GM04504 (cell line): ENCODE data around the gene G6PD.
A peak's percentile ranks its signal among the peaks of the same experiment; 100 is the strongest.
"Not testable (repeated sequence)": the region's sequence is repeated elsewhere in the genome, so short reads cannot be mapped to it uniquely, and the experiment has no call there.

ENCODE experiments used
- DNase-seq: peaks from one replicate; pipeline ENCODE4 v3.0.0-alpha.2; 2012; ENCODE audit warnings: low read depth

The G6PD gene

DNA sequence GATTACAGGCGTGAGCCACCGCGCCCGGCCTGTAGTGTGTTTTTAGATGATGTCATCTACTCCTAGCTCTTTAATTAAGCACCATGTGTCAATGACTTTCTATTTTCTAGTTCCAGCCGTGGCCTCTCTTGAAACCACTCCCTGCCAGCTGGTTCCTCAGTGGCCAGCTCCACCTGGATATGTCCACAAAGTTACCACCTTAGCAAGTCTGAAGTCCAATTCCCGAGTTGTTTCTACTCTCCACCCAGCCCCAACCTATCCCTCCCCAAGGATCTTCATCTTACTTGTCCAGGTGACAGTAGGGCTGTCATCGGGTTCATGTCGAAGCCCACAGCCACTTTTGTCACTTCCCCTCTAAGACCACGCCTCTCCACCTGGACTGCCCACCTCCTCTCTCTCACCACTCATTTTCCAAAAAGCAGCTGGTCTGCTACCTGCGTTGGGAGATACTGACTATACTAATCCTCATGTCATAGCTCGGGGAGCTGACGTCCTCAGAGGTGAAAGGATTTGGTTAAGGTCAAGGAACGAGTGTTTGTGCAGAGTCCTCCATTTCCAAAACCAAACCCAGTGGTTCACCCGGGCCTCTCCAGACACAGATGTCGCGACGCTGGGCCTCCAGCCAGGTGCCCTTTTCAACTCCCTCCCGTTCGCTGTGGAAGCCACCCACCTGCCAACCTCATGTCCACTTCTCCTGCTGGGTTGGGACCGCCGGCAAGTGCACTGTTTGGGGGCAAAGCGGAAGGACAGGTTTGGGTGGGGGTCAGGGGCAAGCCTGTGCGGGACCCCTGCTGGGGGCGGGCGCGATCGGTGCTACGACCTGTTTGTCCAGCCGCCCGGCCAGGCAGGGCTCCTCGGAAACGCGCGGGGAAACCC is 31.3 kb downstream of the G6PD start:
- no peak for DNase-seq

- no peak for DNase-seq
Observed at GRCh38 chrX:154513716-154514115, 32.9 kb downstream of the G6PD start.

GRCh38 chrX:154512879-154513553 is 33.6 kb downstream of the G6PD start:
- no peak for DNase-seq

DNA sequence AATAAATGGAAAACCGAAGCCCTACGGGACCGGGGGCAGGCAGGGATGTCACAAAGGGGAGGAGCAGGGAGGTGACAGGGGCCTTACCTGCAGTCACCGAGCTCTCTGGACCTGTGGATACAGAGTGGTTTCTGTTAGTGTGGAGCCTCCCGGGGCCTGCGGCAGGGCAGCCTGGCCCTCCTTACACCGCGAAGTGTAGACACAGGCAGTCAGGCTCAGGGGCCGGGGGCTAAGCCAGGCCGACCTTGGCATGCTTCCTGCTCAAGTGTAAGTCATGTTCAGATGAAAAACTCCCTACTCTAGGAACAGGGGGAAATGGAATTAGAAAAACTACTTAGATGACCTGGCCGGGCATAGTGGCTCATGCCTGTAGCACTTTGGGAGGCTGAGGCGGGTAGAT is 34.9 kb downstream of the G6PD start:
- no peak for DNase-seq

DNA sequence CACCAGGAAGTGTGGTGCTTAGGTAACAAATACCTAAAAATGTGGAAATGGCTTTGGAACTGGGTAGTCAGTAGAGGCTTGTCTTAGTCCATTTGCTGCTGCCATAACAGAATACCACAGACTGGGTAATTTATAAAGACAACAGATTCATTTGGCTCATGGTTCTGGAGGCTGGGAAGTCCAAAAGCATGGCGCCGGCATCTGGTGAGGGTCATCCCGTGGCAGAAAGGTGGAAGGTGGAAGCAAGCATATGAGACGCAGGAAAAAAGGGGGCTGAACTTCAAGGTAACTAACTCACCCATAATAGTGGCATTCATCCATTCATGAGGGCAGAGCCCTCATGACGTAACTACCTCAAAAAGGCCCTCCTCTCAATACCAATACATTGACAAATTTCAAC is 37.2 kb downstream of the G6PD start:
- no peak for DNase-seq

DNA sequence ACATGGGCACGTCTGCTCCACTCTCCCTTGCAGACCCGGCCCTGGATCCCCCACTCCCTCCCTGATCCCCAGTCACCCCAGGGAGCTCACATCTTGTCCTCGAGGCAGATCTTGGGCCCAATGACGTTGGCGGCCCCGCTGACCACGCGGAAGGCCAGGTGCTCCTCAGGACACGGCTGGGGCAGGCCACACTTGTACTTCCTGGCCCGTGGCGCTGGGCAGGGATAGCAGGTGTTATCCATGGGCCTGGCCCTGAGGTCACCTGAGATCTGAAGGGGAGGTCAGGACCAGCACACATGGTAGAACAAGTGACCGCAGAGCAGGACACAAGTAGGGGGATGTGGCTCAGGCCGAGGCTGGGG is 38.3 kb downstream of the G6PD start:
- no peak for DNase-seq

- no peak for DNase-seq
Observed at GRCh38 chrX:154507673-154508383, 38.8 kb downstream of the G6PD start.

DNA sequence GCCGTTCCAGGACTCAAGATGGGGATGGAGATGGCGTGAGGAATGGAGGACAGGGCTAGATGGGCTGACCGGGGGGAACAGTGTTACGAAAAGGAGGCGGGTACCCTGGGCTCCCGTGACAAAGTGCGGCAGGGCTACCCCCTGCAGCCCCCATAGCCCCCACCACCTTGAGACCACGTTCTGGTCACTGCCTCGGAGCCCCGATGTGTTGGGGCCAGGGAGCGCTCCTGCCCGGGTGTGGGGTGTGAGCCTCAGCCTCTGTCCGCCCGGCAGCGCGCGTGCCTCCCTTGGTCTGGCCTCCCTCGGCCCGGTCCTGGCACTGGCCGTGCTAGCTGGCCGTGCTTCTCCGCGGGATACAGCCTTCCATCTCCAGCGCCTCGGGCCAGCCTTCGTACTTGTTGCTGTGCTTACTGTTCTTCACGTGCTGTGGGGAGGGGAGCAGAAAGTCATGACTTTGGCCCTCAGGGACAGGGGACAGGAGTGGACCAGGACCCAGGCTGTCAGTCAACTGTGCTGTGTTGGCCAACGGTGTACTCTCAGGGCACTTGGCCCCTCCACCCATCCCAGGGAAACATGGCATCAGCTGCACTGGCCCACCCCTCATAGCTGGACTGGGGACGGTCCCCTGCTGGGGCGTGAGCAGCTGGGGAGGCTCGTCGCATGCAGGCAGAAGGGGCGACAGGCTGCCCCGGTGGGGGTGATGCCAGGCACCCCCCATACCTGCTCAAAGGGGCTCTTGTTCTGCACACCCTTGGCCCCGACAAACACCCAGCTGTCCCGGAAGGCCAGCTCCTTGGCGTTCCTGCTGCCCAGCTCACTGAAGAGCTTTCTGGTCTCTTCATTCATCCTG is 39.9 kb downstream of the G6PD start:
- no peak for DNase-seq

- DNase-seq: no peak
Observed at GRCh38 chrX:154505734-154506133, 40.9 kb downstream of the G6PD start.

DNA sequence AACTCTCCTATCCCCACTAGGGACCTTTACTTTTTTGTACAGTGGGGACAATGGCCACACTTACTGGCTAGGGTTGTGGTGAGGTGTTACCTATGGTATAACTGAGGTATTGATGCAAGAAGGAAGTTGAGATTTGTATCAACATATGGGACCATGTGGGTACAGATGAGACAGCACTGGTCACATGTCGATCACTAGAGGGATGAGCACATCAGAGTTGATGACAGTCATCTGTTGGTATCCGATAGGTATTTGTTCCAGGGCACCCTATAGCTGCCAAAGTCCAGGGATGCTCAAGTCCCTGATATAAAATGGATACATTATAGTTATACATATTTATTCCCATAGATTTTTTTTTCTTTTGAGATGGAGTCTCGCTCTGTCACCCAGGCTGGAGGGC is 43.7 kb downstream of the G6PD start:
- DNase-seq: no peak

GRCh38 chrX:154502098-154502497 is 44.5 kb downstream of the G6PD start:
- no peak for DNase-seq

- not testable (repeated sequence) for DNase-seq
Observed at GRCh38 chrX:154501423-154501822, 45.2 kb downstream of the G6PD start.

- DNase-seq: not testable (repeated sequence)
Observed at GRCh38 chrX:154496591-154497137, 50.0 kb downstream of the G6PD start.

DNA sequence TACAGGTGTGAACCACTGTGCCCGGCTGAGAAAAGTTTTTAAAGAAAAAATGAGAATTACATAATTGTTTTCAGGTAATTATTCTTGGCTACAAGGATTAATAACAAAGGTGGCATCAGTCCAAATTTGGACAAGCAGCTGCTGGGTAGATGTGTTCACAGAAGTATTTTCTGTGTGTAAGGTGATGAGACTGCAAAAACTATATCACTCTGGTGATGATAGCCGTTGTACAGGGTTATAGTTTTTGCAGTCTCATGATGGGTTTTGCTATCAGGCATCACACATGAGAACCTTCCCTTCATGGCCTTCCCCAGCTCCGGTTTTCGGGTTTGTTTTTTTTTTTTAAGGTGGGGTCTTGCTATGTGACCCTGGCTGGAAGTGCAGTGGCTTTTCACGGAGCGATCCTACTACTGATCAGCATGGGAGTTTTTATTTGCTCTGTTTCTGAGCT is 51.1 kb downstream of the G6PD start:
- DNase-seq: no peak

DNA sequence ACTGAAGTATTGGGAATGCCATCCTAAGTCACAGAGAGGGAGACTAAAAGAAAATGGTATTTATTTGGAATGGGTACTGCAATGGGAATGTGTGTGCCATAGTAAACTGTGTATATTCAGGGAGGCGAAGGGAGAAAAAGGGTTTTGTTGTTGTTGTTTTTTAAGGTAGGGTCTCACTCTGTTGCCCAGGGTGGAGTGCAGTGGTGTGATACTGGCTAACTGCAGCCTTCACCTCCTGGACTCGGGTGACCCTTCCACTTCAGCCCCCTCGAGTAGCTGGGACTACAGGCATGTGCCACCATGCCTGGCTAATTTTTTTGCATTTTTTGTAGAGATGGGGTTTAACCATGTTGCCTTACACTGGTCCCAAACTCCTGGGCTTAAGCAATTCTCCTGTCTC is 51.9 kb downstream of the G6PD start:
- DNase-seq: no peak

DNA sequence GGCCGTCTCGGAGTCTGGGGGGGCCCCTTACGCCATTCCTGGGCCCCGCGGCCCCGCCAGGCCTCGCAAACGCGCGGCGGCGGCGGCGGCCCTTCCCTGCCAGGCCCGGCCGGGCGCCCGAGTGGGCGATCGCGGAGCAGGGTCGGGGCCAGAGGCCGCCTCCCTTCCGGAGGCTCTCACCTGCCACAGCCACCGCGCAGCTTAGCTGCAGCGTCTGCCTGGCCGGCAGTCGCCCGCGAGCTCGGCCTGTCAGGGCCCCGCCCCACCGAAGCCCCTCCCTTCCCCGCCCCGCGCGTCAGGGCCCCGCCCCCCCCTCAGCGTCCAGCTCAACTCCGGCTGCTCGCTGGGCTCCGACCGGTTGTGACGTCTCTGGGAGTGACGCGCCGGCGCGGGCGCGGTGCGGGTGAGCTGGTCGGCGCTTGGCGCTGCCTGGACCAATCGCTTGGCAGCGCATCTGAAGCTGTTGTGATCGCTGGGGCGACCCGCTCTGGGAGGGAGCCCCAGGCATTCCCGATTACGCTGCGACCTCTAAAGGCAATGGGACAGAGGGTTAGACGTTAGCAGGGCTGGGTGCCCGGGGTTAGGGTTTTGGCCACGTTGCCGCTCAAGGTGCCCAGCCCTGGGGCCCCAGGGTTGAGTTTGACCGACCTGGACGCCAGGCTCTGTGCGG is 56.1 kb downstream of the G6PD start, which contains the start of gene SLC10A3:
SLC10A3 (minus strand) TSS at position 216 of the 670 bp plus-strand sequence. CDS start 1,689 bp downstream, outside the sequence.
- DNase-seq: peak; percentile 79

DNA sequence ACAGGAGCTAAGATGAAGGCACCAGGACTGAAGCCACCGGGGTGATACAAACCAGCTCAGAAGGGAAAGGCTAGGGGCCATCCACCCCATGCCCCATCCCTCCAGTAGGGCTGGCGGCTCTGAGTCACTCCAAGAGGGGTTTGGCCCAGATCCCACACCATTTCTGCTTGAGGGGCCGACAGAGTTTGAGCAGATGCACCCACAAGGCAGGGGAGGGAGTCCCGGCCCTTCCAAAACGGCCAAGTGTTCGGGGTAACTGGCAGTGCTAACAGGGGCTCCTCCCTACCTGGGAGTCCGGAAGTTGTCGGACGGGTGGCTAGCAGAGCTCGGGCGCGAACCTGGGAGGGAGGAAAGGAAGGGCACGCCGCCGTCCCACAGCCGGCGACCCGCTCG is 56.6 kb downstream of the G6PD start:
- no peak for DNase-seq

DNA sequence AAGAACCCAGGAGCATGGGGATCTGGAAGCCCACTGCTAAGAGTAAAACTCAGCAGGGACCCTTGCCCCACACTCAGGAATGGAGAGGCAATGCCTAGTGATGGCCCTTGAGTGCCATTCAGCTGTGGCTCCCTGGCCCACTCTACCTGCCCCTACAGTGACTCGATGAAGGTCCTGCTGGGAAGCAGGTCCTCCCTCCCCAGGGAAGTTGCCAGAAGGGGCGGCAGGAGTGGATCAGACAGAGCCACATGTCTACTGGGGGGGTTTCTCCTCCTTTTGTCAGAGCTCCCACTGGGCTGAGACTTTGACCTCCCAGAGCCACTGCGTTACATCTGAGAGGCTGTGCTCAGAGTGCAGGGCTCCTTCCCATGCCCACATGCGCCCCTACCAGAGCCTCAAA is 57.5 kb downstream of the G6PD start:
- DNase-seq: no peak

DNA sequence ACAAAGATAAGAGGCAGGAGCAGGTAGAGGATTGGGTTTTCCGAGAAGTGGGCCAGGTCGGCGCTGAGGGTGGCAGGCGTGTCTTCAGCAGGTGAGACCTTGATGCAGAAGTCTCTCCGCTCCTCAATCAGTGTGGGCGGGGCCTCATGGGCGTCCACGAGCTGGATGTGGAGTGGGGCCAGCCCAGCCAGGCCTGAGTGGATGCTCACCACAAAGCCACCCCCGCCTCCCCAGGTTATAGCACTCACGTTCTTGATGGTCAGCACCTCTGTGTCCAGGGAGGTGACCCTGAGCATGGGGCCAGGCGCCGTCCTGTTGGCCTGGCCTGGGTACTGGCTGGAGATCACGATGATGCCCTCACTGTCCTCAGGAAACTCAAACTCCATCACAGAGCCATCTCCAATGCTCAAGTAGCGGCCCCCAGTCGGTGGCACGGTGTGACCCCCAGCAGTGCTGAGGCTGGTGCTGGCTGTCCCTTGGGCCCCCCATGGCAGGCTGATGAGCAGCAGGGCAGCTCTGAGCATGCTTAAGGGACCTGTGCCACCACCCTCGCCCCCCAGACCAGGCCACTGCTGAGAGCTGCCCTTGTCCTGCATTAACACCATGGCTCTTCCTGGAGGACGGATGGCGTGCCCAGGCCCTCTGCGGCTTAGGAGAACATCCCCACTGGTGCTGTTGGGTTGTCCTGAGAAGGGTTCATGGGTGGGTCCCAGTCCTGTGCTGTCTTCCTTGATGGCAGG is 58.1 kb downstream of the G6PD start:
- no peak for DNase-seq
